ENCODE measurements around the gene MAP7. TPM values are rescaled to one million over a fixed set of nuclear protein-coding genes. Genes with fewer than 3 reads are reported as not detected.

Gene MAP7
- total and polyA plus RNA-seq, 2 of the 13 experiments (the other 11 are each of a cell fraction or from before 2014, with no cell fraction given) = 0.04 TPM; not detected in 1

- intact Hi-C loops (cut with micrococcal nuclease; ENCODE audit: unreplicated experiment) = no loop called here
- POLR2A ChIA-PET = no interaction called here
- no peak for DNase-seq (ENCODE audit: low spot score)
These were observed 105.2 kb downstream of the MAP7 start for GRCh38 chr6:136445063-136445462.

GRCh38 chr6:136440203-136440602 is 110.0 kb downstream of the MAP7 start:
- ATAC-seq = no peak
- no TSS peak for BruUV-seq (replicated peaks)
- no peak for DNase-seq (ENCODE audit: low spot score)
- no peaks in the 10 kb centered on the region for H3K36me3 ChIP-seq (replicated peaks in 1 of 2; ENCODE audit: control insufficient read depth in 1 of 2, insufficient read depth in 2 of 2, low read length in 2 of 2)
- POLR2A ChIA-PET = no interaction called here
- FAIRE-seq = no peak
- H3K9ac ChIP-seq (ENCODE audit: insufficient read depth, low read depth, low read length) = no peak overlapping the region
- no peaks in the 10 kb centered on the region for H3K9me3 ChIP-seq (ENCODE audit: low read length)
- no peaks in the 10 kb centered on the region for H4K20me1 ChIP-seq (ENCODE audit: insufficient read depth, low read length)
- no peak overlapping the region for H3K27ac ChIP-seq (ENCODE audit: extremely low read length, insufficient read depth, low read length)
- in situ Hi-C loops (cut with HindIII; ENCODE audit: extremely low pct_ligation_motif_present, low pct_unique_long_range_greater_than_20kb) = no loop called here
- CTCF ChIA-PET (ENCODE audit: low intra/inter-chr PET ratio, low total read pairs) = no interaction called here
- H2AFZ ChIP-seq (ENCODE audit: low read length) = no peak overlapping the region
- no peaks in the 10 kb centered on the region for H3K79me2 ChIP-seq (ENCODE audit: insufficient read depth, low read length)
- WGBS (ENCODE audit: low lambda C conversion rate) = 24% methylated on average over 2 of the region's 2 CpGs
- H3K4me3 ChIP-seq (replicated peaks in 1 of 3; ENCODE audit: insufficient read depth in 1 of 3, low read depth in 2 of 3, low read length in 3 of 3) = no peak overlapping the region
- peaks cover 0 to 4% of the 10 kb centered on the region in 2 experiments; a peak in 1 of 5 replicates for H3K27me3 ChIP-seq (ENCODE audit: control insufficient read depth in 1 of 2, insufficient read depth in 2 of 2, low read length in 2 of 2)
- H3K4me2 ChIP-seq (ENCODE audit: low read depth, low read length) = no peak overlapping the region
- TF ChIP-seq CREB1 (IDR thresholded peaks at IDR 0.05) (peak; percentile 33; the same call in 1 of the 2 replicates), CREB1 (CRISPR knock-in tag; IDR thresholded peaks at IDR 0.05) (no peak), ZNF335 (CRISPR knock-in tag; IDR thresholded peaks at IDR 0.05) (no peak)
- intact Hi-C loops (cut with micrococcal nuclease; ENCODE audit: unreplicated experiment) = no loop called here
- H3K4me1 ChIP-seq (ENCODE audit: insufficient read depth, low read length) = no peaks in the 10 kb centered on the region

More at GRCh38 chr6:136445063-136445462, 105.2 kb downstream of the MAP7 start:
- Histone ChIP-seq H3K4me2 (ENCODE audit: low read depth, low read length) (no peak overlapping the region), H3K36me3 (replicated peaks in 1 of 2; ENCODE audit: control insufficient read depth in 1 of 2, insufficient read depth in 2 of 2, low read length in 2 of 2) (no peaks in the 10 kb centered on the region), H3K9me3 (ENCODE audit: low read length) (no peaks in the 10 kb centered on the region), H3K27ac (ENCODE audit: extremely low read length, insufficient read depth, low read length) (no peak overlapping the region), H4K20me1 (ENCODE audit: insufficient read depth, low read length) (no peaks in the 10 kb centered on the region), H3K27me3 (ENCODE audit: control insufficient read depth in 1 of 2, insufficient read depth in 2 of 2, low read length in 2 of 2) (peaks cover 0 to 6% of the 10 kb centered on the region in 2 experiments; a peak in 1 of 5 replicates), H2AFZ (ENCODE audit: low read length) (no peak overlapping the region), H3K79me2 (ENCODE audit: insufficient read depth, low read length) (no peaks in the 10 kb centered on the region), H3K4me1 (ENCODE audit: insufficient read depth, low read length) (no peaks in the 10 kb centered on the region), H3K9ac (ENCODE audit: insufficient read depth, low read depth, low read length) (no peak overlapping the region), H3K4me3 (replicated peaks in 1 of 3; ENCODE audit: insufficient read depth in 1 of 3, low read depth in 2 of 3, low read length in 3 of 3) (no peak overlapping the region)
- no TSS peak for BruUV-seq (replicated peaks)
- no peak for FAIRE-seq
- 0% methylated on average over 3 of the region's 3 CpGs for WGBS (ENCODE audit: low lambda C conversion rate)
- in situ Hi-C loops (cut with HindIII; ENCODE audit: extremely low pct_ligation_motif_present, low pct_unique_long_range_greater_than_20kb) = no loop called here
- no peak for TF ChIP-seq HDAC6 (IDR thresholded peaks at IDR 0.05; ENCODE audit: low read depth, low read length)
- TF ChIP-seq MAFK (conservative IDR thresholded peaks at IDR 0.05 in 1 of 2, IDR thresholded peaks at IDR 0.05 in 1 of 2; ENCODE audit: low read length in 2 of 2) = peak; percentile 24 to 43; a peak in 1 of 4 replicates
- TF ChIP-seq MAFF (IDR thresholded peaks at IDR 0.05; ENCODE audit: low read depth, low read length) = peak; percentile 12; the same call in 1 of the 2 replicates
- CTCF ChIA-PET (ENCODE audit: low intra/inter-chr PET ratio, low total read pairs) = no interaction called here
- ATAC-seq = no peak

Measured in HepG2 (cell line).